BE2C (cell line): Measurements from ENCODE around the gene CDHR1.

Source experiments
- DNase-seq: peaks from one replicate; pipeline ENCODE4 v3.0.0-alpha.2; 2020
- H3K27me3 ChIP-seq: fragments of 250-450 bp; sonication (Bioruptor Pico); 2 replicates; pipeline ENCODE4 v1.5.1; 2020; ENCODE audit warnings: mild to moderate bottlenecking
- H3K36me3 ChIP-seq: fragments of 250-450 bp; sonication (Bioruptor Pico); 2 replicates; pipeline ENCODE4 v1.5.1; 2020; ENCODE audit warnings: mild to moderate bottlenecking
- H3K4me1 ChIP-seq: fragments of 250-450 bp; sonication (Bioruptor Pico); 2 replicates; pipeline ENCODE4 v1.5.1; 2020
- H3K4me3 ChIP-seq: 2 replicates; pipeline ENCODE4 v1.5.1; 2011; ENCODE audit warnings: low read depth, low read length
- H3K9me3 ChIP-seq: fragments of 250-450 bp; sonication (Bioruptor Pico); 2 replicates; pipeline ENCODE4 v1.5.1; 2020
- TF ChIP-seq, protein P1 (sequence below): IDR thresholded peaks from 2 replicates; pipeline ENCODE4 v1.5.1; 2012; ENCODE audit warnings: mild to moderate bottlenecking, low read depth, low read length

Gene CDHR1

DNA sequence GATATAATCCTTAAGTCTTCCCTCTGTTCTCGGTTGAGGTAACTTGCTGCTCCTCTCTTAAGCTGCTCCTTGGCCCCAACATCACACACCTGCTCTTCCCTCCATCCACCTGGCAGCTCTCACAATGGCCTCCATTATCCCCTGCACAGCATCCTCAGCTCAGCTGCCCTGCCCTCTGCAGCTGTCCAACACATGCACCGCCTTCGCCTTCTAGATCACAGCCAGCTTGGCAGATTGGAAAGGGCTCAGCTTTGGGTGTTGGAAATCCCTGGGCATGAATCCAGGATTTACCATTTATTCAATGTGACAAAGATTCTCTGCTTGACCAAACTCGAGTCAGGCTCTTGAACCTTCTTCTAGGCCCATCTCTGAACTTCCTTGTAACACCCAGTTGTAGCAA is 71.1 kb downstream of the CDHR1 start:
- Histone ChIP-seq H3K4me1 (no peaks in the 10 kb centered on the region), H3K9me3 (no peaks in the 10 kb centered on the region), H3K36me3 (no peaks in the 10 kb centered on the region), H3K27me3 (no peaks in the 10 kb centered on the region), H3K4me3 (no peak overlapping the region)
- DNase-seq = no peak
- TF ChIP-seq, protein P1, sequence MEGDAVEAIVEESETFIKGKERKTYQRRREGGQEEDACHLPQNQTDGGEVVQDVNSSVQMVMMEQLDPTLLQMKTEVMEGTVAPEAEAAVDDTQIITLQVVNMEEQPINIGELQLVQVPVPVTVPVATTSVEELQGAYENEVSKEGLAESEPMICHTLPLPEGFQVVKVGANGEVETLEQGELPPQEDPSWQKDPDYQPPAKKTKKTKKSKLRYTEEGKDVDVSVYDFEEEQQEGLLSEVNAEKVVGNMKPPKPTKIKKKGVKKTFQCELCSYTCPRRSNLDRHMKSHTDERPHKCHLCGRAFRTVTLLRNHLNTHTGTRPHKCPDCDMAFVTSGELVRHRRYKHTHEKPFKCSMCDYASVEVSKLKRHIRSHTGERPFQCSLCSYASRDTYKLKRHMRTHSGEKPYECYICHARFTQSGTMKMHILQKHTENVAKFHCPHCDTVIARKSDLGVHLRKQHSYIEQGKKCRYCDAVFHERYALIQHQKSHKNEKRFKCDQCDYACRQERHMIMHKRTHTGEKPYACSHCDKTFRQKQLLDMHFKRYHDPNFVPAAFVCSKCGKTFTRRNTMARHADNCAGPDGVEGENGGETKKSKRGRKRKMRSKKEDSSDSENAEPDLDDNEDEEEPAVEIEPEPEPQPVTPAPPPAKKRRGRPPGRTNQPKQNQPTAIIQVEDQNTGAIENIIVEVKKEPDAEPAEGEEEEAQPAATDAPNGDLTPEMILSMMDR = no peak

DNA sequence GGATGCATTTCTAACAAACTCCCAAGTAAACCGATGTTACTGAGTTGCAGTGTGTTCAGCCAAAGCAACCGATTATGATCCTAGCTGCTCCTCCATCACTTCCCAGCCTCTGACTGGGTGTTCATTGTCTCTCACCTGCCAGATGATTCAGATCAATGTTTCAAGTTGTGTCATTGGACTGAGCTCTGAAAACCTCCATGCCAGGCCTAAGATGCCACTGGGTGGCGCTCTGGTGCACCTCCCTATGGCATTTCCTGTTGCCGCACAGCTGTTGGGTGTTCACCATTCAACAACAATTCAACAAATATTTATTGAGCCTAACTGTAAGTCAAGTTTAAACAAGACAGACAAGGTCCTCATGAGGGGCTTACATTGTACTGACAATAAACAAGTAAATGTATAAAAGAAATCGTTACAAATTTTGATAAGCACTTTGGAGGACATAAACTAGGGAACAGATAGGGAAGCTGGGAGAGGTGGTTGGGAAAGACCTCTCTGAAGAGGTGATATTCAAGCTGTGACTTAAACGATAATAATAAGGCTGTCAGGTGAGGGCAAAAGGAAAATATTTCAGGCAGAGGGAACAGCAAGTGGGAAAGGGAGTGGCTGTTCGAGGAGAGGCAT is 73.3 kb downstream of the CDHR1 start:
- Histone ChIP-seq H3K9me3 (no peaks in the 10 kb centered on the region), H3K27me3 (no peaks in the 10 kb centered on the region), H3K4me3 (no peak overlapping the region), H3K36me3 (no peaks in the 10 kb centered on the region), H3K4me1 (no peaks in the 10 kb centered on the region)
- DNase-seq = peak; percentile 49
- TF ChIP-seq, protein P1 = peak; percentile 67

DNA sequence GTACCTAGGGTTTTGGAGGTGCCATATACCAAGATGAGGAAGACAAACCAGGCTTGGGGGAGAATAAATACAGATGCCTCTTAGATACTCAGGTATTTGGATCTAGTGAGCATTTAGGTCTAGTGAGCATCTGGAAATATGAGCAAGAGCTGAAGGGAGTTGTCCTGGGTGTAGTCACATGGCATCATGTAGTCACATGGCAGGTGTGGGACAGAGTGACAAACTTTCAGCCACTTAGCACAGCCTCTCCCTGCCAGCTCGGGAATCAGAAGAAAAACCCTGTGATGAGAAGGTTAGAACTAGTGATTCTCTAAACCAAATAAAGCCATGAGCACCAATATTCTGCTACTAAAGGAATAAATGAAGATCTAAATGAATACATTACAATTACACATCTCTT is 74.8 kb downstream of the CDHR1 start:
- no peaks in the 10 kb centered on the region for H3K36me3 ChIP-seq
- TF ChIP-seq, protein P1 = no peak
- no peak for DNase-seq
- H3K4me3 ChIP-seq = no peak overlapping the region
- no peaks in the 10 kb centered on the region for H3K4me1 ChIP-seq
- no peaks in the 10 kb centered on the region for H3K9me3 ChIP-seq
- H3K27me3 ChIP-seq = no peaks in the 10 kb centered on the region
